A549 (cell line): ENCODE measurements around the gene FUT7. TPM values are rescaled to one million over a fixed set of nuclear protein-coding genes. Genes with fewer than 3 reads are reported as not detected.
A peak's percentile ranks its signal among the peaks of the same experiment; 100 is the strongest.

ENCODE experiments used
- ATAC-seq, 2 experiments: fragments of 200-7000 bp in 1 of 2; fragments of >200 bp in 1 of 2; cut with Nextera tagmentation in 1 of 2; cut with Tn5 transposase in 1 of 2; 3 replicates each; pipeline versions ENCODE4 v1.8.0 to v1.9.1; 2018 to 2020; ENCODE audit warnings: mild to moderate bottlenecking in 1 of 2, moderate library complexity in 1 of 2
- CTCF ChIA-PET: fragments of 300-600 bp; sonication (Branson Sonifier 250); formaldehyde crosslinking; extraction: SDS; loops from one replicate; lab custom pipeline; 2021; ENCODE audit warnings: antibody characterized with exemption, inconsistent platforms; lab: Yijun Ruan, JAX
- POLR2A ChIA-PET: fragments of 350-600 bp; formaldehyde crosslinking; extraction: SDS; loops from one replicate; lab custom pipeline; 2021; ENCODE audit warnings: antibody characterized with exemption, inconsistent platforms; lab: Yijun Ruan, JAX
- DNase-seq, 2 experiments: peaks; one replicate each; pipeline versions ENCODE4 v3.0.0 to v3.0.0-alpha.2; 2011 to 2016; ENCODE audit warnings: low read depth in 1 of 2, low spot score in 1 of 2
- FAIRE-seq: peaks from 2 replicates; lab custom pipeline; 2011; peaks lifted over from hg19 to GRCh38; lab: Jason Lieb, UNC
- H3K27ac ChIP-seq, 2 experiments: fragments of >200 bp; sonication (Bioruptor Twin); formaldehyde crosslinking; 3 replicates each; pipeline ENCODE4 v1.5.1; 2016 to 2017
- H3K4me1 ChIP-seq: fragments of >200 bp; sonication (Bioruptor Twin); formaldehyde crosslinking; 3 replicates; pipeline ENCODE4 v1.6.1; 2016
- H3K4me2 ChIP-seq: fragments of >200 bp; sonication (Bioruptor Twin); formaldehyde crosslinking; 3 replicates; pipeline ENCODE4 v1.6.1; 2016
- H3K4me3 ChIP-seq: fragments of >200 bp; sonication (Bioruptor Twin); formaldehyde crosslinking; 3 replicates; pipeline ENCODE4 v1.5.1; 2016
- H3K9me3 ChIP-seq: fragments of >200 bp; sonication (Bioruptor Twin); formaldehyde crosslinking; 3 replicates; pipeline ENCODE4 v1.6.1; 2016
- ATOH8 ChIP-seq: fragments of 250-450 bp; sonication (Bioruptor Pico); IDR thresholded peaks from 2 replicates; pipeline ENCODE4 v1.5.0; 2020; ENCODE audit warnings: low read depth, mild to moderate bottlenecking, moderate library complexity
- BHLHE40 ChIP-seq: IDR thresholded peaks from 2 replicates; pipeline ENCODE4 v1.6.1; 2012; ENCODE audit warnings: low read depth, low read length, inconsistent platforms
- CBX2 ChIP-seq: fragments of 200-600 bp; sonication (generic); IDR thresholded peaks from 2 replicates; pipeline ENCODE4 v1.6.1; 2016; ENCODE audit warnings: low read depth, mild to moderate bottlenecking, borderline replicate concordance
- ELK1 ChIP-seq: fragments of 150-350 bp; IDR thresholded peaks from 2 replicates; pipeline ENCODE4 v1.6.1; 2014; ENCODE audit warnings: low read depth, mild to moderate bottlenecking, low read length
- EP300 ChIP-seq, 2 experiments: fragments of >200 bp; sonication (Bioruptor Twin); formaldehyde crosslinking; IDR thresholded peaks; 2 replicates in 1 of 2; 3 replicates in 1 of 2; pipeline ENCODE4 v1.6.1; 2016 to 2017
- FOXS1 ChIP-seq: fragments of 250-450 bp; sonication (Bioruptor Pico); IDR thresholded peaks from 2 replicates; pipeline ENCODE4 v1.5.0; 2020; ENCODE audit warnings: mild to moderate bottlenecking, moderate library complexity
- HOXA7 ChIP-seq: fragments of 250-450 bp; sonication (Bioruptor Pico); IDR thresholded peaks from 2 replicates; pipeline ENCODE4 v1.5.0; 2020; ENCODE audit warnings: mild to moderate bottlenecking, moderate library complexity
- JUN ChIP-seq, 2 experiments: fragments of >200 bp; sonication (Bioruptor Twin); formaldehyde crosslinking; IDR thresholded peaks; 2 replicates in 1 of 2; 3 replicates in 1 of 2; pipeline ENCODE4 v1.6.1; 2016 to 2017
- JUNB ChIP-seq: fragments of >200 bp; sonication (Bioruptor Twin); formaldehyde crosslinking; IDR thresholded peaks from 2 replicates; pipeline ENCODE4 v1.6.1; 2016
- MAFK ChIP-seq: fragments of 450-650 bp; IDR thresholded peaks from 2 replicates; pipeline ENCODE4 v1.6.1; 2014; ENCODE audit not compliant: partially characterized antibody
- MYC ChIP-seq: IDR thresholded peaks from 2 replicates; pipeline ENCODE4 v1.6.1; 2012; ENCODE audit warnings: mild to moderate bottlenecking, inconsistent platforms, low read length, improper control_type of control experiment, borderline replicate concordance
- NPAS2 ChIP-seq: fragments of 250-450 bp; sonication (Bioruptor Pico); IDR thresholded peaks from 2 replicates; pipeline ENCODE4 v1.8.0; 2022; ENCODE audit warnings: mild to moderate bottlenecking, moderate library complexity, borderline replicate concordance
- PBX3 ChIP-seq: IDR thresholded peaks from 2 replicates; pipeline ENCODE4 v1.6.1; 2012
- RARB ChIP-seq: fragments of 250-450 bp; sonication (Bioruptor Pico); IDR thresholded peaks from 2 replicates; pipeline ENCODE4 v1.8.0; 2021; ENCODE audit warnings: mild to moderate bottlenecking, moderate library complexity
- RCOR1 ChIP-seq: fragments of 150-350 bp; IDR thresholded peaks from 2 replicates; pipeline ENCODE4 v1.6.1; 2014; ENCODE audit warnings: antibody characterized with exemption, low read length, low read depth
- SMC3 ChIP-seq: fragments of >200 bp; sonication (Bioruptor Twin); formaldehyde crosslinking; IDR thresholded peaks from 3 replicates; pipeline ENCODE4 v1.6.1; 2018; ENCODE audit warnings: inconsistent platforms
- TFCP2L1 ChIP-seq: fragments of 250-450 bp; sonication (Bioruptor Pico); IDR thresholded peaks from 2 replicates; pipeline ENCODE4 v1.5.0; 2021; ENCODE audit warnings: mild to moderate bottlenecking
- USF2 ChIP-seq: fragments of 450-650 bp; IDR thresholded peaks from 2 replicates; pipeline ENCODE4 v1.6.1; 2014; ENCODE audit warnings: antibody characterized with exemption
- ZC3H11A ChIP-seq: fragments of 450-650 bp; IDR thresholded peaks from 2 replicates; pipeline ENCODE4 v1.6.1; 2014; ENCODE audit warnings: antibody characterized with exemption, mild to moderate bottlenecking
- WGBS: methylation state at CpG from one replicate; pipeline ENCODE4 v1.1.6; 2017; ENCODE audit errors: missing lambda C conversion rate; 5-methylcytosine and 5-hydroxymethylcytosine counted together
- polyA plus RNA-seq, 4 experiments: library from polyadenylated mRNA; depleted of rRNA in 3 of 4; stranded (reverse); fragments of >200 nt; fragmentation: RNase III in 1 of 4; extraction: RNeasy Plus Mini Kit Qiagen cat#74134 plus additional on column Dnase treatment in 1 of 4; gene quantifications; 2 replicates in 3 of 4; 3 replicates in 1 of 4; pipeline ENCODE4 v1.2.3, GENCODE V29; 2011 to 2017

The FUT7 gene
- polyA plus RNA-seq, 2 of the 4 experiments (the other 2 are of a cell fraction): not detected

GRCh38 chr9:137000177-137000930 lies 31.5 kb downstream of the FUT7 start:
- no peak for ATAC-seq
- peaks cover 41% of the 10 kb centered on the region for H3K4me1 ChIP-seq
- DNase-seq: no peak
- no peak for FAIRE-seq
- H3K4me2 ChIP-seq: peak overlapping the region; percentile 25; the same call in 1 of the 3 replicates
- ChIA-PET POLR2A (interaction anchor here (1.0 kb wide), 1 partner anchor 9 kb away, joined by 5 read pairs; no protein-coding TSS in a partner anchor), CTCF (interaction anchor here (0.7 to 2.5 kb wide), 7 partner anchors 27 to 158 kb away, joined by 3 to 11 read pairs (median 5); partner anchors contain the start of gene AJM1)
- no peak overlapping the region for H3K4me3 ChIP-seq
- TF ChIP-seq EP300 (IDR thresholded peaks at IDR 0.05) (no peak), ELK1 (no peak), JUNB (no peak), TFCP2L1 (CRISPR knock-in tag) (no peak)
- H3K9me3 ChIP-seq: no peaks in the 10 kb centered on the region
- 75% methylated on average over 9 of the region's 10 CpGs for WGBS
- peak overlapping the region in 1 of 2 experiments; percentile 22; a peak in 1 of 6 replicates for H3K27ac ChIP-seq

- no peak overlapping the region for H3K4me3 ChIP-seq
- WGBS: 92% methylated on average over 18 of the region's 18 CpGs
- no peak for ATAC-seq
- TF ChIP-seq JUNB (no peak), USF2 (no peak), HOXA7 (CRISPR knock-in tag) (no peak), MAFK (no peak), MYC (no peak), CBX2 (no peak), BHLHE40 (no peak), SMC3 (no peak), PBX3 (no peak), JUN (IDR thresholded peaks at IDR 0.05) (no peak), FOXS1 (no peak), TFCP2L1 (CRISPR knock-in tag) (no peak), RCOR1 (no peak), ELK1 (no peak), RARB (CRISPR knock-in tag) (no peak), NPAS2 (no peak), ATOH8 (CRISPR knock-in tag) (no peak), ZC3H11A (no peak)
- H3K4me2 ChIP-seq: no peak overlapping the region
- POLR2A ChIA-PET: interaction anchor here (0.7 kb wide), 1 partner anchor 29 kb away, joined by 4 read pairs; no protein-coding TSS in a partner anchor
- no peaks in the 10 kb centered on the region for H3K9me3 ChIP-seq
- no peak for FAIRE-seq
- peaks cover 50% of the 10 kb centered on the region for H3K4me1 ChIP-seq
- no peak for DNase-seq
- CTCF ChIA-PET: interaction anchor here (2.6 to 6.6 kb wide), 2 partner anchors 31 to 37 kb away, joined by 18 to 34 read pairs; partner anchors contain the start of gene ABCA2
- peak overlapping the region in 1 of 2 experiments; percentile 84; a peak in 2 of 6 replicates for H3K27ac ChIP-seq
Observed at GRCh38 chr9:136997830-136998234, 34.1 kb downstream of the FUT7 start.
